GM12865 (cell line): ENCODE measurements around the gene RBM17.

Experiments
- DNase-seq: peaks from one replicate; pipeline ENCODE4 v3.0.0; 2010; ENCODE audit warnings: low read depth
- H3K4me3 ChIP-seq: 2 replicates; pipeline ENCODE4 v1.5.1; 2011; ENCODE audit warnings: mild to moderate bottlenecking, low read depth, low read length, control low read depth
- TF ChIP-seq, protein P1 (sequence below): IDR thresholded peaks from 2 replicates; pipeline ENCODE4 v1.5.1; 2011; ENCODE audit warnings: low read length, control low read depth, low read depth, inconsistent platforms; ENCODE audit not compliant: insufficient read depth; ENCODE audit errors: missing control alignments

Gene RBM17

DNA sequence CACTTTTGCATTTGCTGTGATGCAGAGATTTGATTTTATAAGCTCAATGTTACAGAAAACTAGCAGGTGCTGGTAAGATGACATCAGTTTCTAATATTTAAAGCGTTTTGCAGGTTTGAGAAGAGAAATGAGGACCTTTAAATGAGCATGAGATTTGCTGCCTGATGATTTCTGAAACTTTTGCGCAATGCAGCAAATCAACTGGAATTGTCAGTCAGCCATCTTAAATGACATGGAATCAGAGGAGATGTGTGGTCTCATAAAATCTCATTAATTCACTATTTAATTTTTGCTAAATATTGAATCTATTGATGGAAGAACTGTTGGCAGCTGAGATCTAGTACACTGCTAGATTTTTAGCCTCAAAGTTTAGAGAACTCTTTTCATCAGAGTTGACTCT lies 3.9 kb downstream of the RBM17 start:
- TF ChIP-seq, protein P1, sequence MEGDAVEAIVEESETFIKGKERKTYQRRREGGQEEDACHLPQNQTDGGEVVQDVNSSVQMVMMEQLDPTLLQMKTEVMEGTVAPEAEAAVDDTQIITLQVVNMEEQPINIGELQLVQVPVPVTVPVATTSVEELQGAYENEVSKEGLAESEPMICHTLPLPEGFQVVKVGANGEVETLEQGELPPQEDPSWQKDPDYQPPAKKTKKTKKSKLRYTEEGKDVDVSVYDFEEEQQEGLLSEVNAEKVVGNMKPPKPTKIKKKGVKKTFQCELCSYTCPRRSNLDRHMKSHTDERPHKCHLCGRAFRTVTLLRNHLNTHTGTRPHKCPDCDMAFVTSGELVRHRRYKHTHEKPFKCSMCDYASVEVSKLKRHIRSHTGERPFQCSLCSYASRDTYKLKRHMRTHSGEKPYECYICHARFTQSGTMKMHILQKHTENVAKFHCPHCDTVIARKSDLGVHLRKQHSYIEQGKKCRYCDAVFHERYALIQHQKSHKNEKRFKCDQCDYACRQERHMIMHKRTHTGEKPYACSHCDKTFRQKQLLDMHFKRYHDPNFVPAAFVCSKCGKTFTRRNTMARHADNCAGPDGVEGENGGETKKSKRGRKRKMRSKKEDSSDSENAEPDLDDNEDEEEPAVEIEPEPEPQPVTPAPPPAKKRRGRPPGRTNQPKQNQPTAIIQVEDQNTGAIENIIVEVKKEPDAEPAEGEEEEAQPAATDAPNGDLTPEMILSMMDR, result no peak
- H3K4me3 ChIP-seq, result no peak overlapping the region
- no peak for DNase-seq

DNA sequence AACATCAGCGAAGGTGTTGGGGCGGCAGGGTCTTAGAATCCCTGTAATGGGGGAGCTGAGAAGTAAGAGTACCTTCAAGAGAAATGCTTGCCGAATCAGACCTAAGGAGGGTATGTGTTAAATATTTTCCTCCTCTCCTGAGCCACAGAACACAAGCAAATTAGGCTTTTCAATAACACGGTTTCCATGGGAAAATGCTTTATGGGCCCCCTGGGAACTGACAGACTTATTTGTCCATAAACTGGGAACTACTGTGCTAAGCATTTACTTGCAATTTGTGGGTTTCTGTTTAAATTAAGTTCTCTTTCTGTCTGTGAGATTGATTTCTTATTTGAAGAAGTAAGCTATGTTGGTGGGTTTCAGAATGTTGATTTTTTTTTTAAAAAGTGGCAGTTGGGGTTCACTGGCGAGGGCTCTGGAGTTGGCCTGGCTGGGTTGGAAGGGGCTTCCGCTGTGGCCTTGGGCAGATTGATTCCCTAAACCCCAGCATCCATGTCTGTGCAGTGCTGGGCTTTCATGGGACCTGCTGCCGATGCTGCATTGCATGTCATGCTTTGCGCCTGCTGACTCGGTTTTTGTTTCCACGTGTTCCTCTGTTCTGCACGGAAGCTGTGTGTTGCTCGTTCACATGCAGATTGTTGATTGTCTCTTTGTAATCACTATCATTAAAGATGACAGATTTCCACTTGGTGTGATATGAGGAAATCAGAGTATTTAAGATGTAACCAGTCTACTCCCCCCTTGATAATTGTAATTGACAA lies 7.2 kb downstream of the RBM17 start:
- H3K4me3 ChIP-seq, result no peak overlapping the region
- TF ChIP-seq, protein P1, result no peak
- no peak for DNase-seq

DNA sequence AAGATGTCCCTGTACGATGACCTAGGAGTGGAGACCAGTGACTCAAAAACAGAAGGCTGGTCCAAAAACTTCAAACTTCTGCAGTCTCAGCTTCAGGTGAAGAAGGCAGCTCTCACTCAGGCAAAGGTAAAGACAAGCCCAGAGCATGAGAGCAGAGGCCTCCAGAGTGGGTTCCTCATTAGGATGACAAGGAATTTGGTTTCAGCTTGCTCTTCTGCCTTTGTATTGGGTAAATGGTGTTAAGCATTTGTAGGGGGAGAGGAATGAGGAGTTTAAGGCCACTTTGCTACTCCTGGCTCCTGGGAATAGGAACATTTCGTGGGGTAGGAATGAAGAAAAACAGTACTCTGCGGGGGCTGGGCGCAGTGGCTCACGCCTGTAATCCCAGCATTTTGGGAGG lies 8.2 kb downstream of the RBM17 start:
- no peak for DNase-seq
- H3K4me3 ChIP-seq, result no peak overlapping the region
- TF ChIP-seq, protein P1, result no peak

DNA sequence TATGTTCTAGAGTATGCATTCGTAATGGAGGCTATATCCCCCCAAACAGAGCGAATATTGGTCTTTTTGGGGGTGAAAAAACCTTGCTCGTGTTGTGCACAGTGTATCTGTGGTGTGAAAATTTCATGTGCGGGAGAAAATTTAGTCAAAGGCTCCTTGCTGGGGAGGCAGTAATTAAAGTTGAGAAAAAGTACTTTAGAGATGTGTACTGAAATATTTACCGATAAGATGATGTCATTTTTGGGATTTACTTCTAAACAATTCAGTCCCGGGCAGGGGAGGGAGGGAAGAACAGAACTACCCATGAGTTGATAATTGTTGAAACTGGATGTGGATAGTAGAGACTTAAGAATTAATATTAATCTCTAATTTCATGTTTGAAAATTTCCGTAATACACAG lies 9.3 kb downstream of the RBM17 start:
- TF ChIP-seq, protein P1, result no peak

DNA sequence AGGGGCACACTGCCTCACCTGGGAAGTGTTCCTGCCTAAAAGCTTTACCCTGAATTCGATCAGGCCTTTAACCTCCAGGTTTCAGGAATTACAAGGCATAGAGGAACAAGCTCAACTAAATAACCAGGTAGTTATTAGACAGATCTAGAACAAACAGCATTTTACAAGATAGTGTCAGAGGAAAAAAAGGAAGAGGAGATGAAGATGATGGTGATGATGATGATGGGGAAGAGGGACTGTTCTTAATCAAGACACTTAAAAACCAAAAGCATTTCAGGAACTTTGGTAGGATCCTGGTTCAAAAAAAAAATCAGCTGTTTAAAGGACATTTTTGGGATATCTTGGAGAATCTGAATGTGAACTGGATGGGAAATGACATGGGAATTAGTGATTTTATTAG lies 11.5 kb downstream of the RBM17 start:
- H3K4me3 ChIP-seq, result no peak overlapping the region
- no peak for DNase-seq
- TF ChIP-seq, protein P1, result no peak

More for the DNA sequence above, 9.3 kb downstream of the RBM17 start:
- no peak for DNase-seq
- H3K4me3 ChIP-seq, result no peak overlapping the region

DNA sequence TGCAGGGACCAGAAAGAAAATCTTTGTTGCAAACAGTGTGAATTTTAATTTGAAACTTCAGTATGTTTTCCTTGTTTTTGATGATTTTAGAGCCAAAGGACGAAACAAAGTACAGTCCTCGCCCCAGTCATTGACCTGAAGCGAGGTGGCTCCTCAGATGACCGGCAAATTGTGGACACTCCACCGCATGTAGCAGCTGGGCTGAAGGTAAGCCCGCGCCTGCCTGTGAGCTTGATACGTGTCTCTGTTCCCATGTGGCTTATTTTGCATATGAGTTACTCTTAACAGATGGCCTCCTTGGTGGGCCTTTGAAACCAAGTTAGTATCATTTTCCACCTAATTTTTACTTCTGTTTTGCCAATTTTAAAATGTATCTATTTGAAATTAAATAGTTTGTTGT lies 12.3 kb downstream of the RBM17 start:
- TF ChIP-seq, protein P1, result no peak
- peak; percentile 76 for DNase-seq
- peak overlapping the region; percentile 4; the same call in 1 of the 2 replicates for H3K4me3 ChIP-seq

DNA sequence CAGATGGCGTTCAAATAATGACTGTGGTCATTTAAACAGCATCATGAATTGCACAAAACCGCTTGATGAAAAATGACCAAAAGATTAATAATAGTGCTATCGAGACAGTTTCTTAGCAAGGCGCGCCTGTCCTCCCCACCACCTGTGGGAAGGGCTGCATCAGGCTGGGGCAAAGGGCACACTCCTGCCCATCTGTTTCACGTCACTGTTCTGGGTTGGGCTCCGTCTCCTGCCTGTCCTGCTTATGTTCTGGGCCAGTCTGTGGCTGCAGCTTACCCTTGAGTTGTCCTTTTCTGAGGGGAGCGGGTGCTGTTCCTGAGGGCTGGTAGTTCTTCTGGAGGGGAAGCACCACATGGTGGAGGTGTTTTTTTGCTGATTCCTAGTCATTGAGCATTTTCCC lies 13.3 kb downstream of the RBM17 start:
- TF ChIP-seq, protein P1, result no peak
- no peak for DNase-seq
- H3K4me3 ChIP-seq, result no peak overlapping the region
